HG03095 (cell line): ENCODE data around the gene N4BP2.
"Not testable (repeated sequence)": the region's sequence is repeated elsewhere in the genome, so short reads cannot be mapped to it uniquely, and the experiment has no call there.

Experiments
- ATAC-seq: cut with Tn5 transposase; IDR thresholded peaks from one replicate; pipeline ENCODE4 v1.9.1; 2021; ENCODE audit warnings: moderate library complexity; ENCODE audit not compliant: unreplicated experiment

Gene N4BP2

GRCh38 chr4:40086421-40086820 is 29.8 kb downstream of the N4BP2 start:
- ATAC-seq, result no peak

GRCh38 chr4:40087799-40088366 is 31.2 kb downstream of the N4BP2 start:
- ATAC-seq, result no peak

- ATAC-seq, result not testable (repeated sequence)
Measured at GRCh38 chr4:40093400-40093799, 36.8 kb downstream of the N4BP2 start.

- no peak for ATAC-seq
Measured at GRCh38 chr4:40099010-40099409, 42.4 kb downstream of the N4BP2 start.

DNA sequence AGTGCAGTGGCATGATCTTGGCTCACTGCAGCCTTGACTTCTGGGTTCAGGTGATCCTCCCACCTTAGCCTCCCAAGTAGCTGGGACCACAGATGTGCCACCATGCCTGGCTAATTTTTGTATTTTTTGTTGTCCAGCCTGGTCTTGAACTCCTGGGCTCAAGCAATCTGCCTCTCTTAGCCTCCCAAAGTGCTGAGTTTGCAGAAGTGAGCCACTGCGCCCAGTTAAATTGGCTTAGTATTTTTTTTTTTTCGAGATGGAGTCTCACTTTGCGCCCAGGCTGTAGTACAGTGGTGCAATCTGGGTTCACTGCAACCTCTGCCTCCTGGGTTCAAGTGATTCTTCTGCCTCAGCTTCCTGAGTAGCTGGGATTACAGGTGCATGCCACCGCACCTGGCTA is 50.5 kb downstream of the N4BP2 start:
- not testable (repeated sequence) for ATAC-seq

DNA sequence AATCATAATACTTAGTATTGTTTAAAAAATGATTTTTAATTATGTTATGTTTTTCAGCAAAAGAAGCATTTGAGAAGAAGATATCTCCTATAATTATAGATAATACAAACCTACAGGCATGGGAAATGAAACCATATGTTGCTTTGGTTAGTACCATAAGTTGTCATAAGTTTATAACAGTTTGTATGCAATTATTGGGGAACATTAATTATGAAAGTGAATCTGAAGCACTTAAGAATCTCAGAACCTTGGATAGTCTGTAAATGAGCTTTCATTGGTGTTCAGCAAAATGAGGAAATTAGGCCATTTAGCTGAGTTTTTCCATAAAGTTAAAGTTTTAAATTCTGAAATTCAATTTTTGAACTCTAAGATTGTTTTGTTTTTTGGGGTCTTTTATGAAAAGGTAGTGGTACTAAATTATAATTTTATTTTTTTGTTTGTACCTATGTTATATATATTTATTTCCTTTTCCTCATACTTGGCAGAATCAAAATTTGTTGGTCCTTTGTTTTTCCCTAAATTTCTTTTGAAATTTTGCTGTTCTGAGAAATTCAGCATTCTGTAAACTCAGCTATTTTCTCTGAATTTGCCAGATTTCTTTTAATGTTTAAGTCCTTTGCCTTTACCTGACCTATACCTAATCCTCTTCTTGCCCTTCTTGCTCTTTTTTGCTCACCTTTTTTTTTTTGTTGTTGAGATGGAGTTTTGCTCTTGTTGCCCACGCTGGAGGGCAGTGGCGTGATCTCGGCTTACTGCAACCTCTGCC is 55.6 kb downstream of the N4BP2 start:
- no peak for ATAC-seq

DNA sequence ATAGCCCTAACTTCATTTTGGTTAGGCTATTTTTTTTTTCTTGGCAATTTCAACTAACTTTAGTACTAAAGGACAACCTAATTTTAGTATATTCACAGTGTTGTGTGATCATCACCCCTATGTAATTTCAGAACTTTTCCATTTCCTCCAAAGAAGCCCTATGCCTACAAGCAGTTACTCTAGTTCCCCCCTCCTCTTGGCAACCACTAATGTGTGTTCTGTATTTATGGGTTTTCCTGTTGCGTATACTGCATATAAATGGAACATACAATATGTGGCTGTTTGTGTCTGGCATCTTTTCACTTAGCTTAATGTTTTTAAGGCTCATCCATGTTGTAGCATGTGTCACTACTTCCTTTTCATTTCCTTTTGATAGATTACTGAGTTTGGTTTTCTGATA is 57.6 kb downstream of the N4BP2 start:
- ATAC-seq, result no peak

DNA sequence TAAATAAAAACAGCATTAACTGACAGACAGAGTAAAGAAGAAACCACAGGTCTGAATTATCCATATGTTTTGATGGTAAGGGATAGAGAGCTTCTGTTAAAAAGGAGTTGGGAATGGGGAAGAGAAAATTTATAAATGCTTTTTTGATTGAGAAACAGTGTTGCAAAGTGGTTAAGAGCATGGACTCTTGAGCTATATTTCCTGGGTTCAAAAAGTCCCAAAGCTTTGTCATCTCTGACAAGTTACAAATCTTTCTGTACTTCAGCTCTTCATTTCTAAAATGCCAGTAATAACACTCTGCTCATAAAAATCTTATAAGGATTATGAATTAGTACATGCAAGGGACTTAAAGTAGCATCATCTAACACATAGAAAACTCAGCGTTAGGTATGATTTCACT is 62.2 kb downstream of the N4BP2 start:
- no peak for ATAC-seq

- ATAC-seq, result no peak
Measured at GRCh38 chr4:40119344-40119743, 62.7 kb downstream of the N4BP2 start.

- peak; percentile 68 for ATAC-seq
Measured at GRCh38 chr4:40121515-40121914, 64.9 kb downstream of the N4BP2 start.

DNA sequence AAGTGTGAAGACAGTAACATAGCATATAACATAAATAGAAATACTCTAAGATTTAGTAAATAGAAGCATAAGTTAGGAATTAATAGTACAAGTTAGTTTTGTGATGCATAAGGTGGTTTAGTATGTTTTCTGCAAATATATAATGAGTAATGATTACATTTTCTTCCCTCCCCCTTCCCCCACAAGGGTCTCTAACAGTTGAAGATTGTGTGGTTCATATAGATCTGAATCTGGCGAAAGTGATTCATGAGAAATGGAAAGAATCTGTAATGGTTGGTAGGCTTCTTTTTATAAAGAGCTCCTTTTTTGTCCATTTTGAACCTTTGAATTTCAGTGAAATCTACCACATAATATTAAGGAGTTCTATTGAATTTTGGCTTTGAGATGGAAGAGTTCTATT is 66.3 kb downstream of the N4BP2 start:
- no peak for ATAC-seq

DNA sequence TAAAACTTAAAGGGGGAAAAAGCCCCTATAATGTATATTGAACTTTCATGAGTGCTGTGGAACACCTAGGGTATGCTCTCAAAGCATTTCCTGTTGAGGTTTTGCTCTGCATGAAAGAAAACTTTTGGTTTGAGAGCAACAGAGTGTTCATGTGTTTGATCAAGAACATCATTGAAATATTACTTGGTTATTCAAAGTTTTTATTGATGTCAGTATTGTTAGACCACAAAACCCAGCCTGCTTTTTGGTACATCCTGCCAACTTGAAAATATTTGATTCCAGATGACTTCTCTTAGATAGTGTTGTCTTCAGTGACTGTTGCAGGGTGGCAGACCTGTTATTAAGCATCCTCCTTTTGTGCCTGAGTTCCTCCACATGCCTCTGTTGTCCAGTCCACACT is 68.0 kb downstream of the N4BP2 start:
- ATAC-seq, result no peak

- ATAC-seq, result no peak
Measured at GRCh38 chr4:40130401-40131036, 73.9 kb downstream of the N4BP2 start.

GRCh38 chr4:40132816-40133215 is 76.2 kb downstream of the N4BP2 start:
- ATAC-seq, result no peak

- ATAC-seq, result no peak
Measured at GRCh38 chr4:40134206-40134917, 77.7 kb downstream of the N4BP2 start.

DNA sequence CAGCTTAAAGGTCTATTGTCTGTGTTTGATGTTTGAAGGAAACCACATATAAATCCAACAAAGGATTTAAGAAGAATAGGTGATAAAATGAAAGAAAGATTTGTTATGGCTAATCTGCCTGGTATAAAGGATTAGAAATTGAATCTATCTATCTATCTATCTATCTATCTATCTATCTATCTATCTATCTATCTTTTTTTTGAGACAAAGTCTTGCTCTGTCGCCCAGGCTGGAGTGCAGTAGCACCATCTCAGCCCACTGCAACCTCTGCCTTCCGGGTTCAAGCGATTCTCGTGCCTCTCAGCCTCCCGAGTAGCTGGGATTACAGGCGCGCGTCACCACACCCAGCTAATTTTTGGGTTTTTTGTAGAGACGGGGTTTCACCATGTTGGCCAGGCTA is 79.6 kb downstream of the N4BP2 start:
- not testable (repeated sequence) for ATAC-seq

- no peak for ATAC-seq
Measured at GRCh38 chr4:40140196-40140595, 83.5 kb downstream of the N4BP2 start.

DNA sequence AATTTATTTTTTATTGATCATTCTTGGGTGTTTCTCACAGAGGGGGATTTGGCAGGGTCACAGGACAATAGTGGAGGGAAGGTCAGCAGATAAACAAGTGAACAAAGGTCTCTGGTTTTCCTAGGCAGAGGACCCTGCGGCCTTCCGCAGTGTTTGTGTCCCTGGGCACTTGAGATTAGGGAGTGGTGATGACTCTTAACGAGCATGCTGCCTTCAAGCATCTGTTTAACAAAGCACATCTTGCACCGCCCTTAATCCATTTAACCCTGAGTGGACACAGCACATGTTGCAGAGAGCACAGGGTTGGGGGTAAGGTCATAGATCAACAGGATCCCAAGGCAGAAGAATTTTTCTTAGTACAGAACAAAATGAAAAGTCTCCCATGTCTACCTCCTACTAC is 83.9 kb downstream of the N4BP2 start:
- ATAC-seq, result not testable (repeated sequence)

GRCh38 chr4:40143926-40144508 is 87.4 kb downstream of the N4BP2 start:
- no peak for ATAC-seq

GRCh38 chr4:40144716-40145115 is 88.1 kb downstream of the N4BP2 start:
- no peak for ATAC-seq

- not testable (repeated sequence) for ATAC-seq
Measured at GRCh38 chr4:40147490-40147889, 90.8 kb downstream of the N4BP2 start.
